ENCODE data around the gene TARBP2. TPM values are rescaled to one million over a fixed set of nuclear protein-coding genes. Genes with fewer than 3 reads are reported as not detected.

The TARBP2 gene
- total RNA-seq, 4 donors from 2014 or later: 19.5 to 25.9 (median 22.7) TPM

GRCh38 chr12:53484686-53485575 lies 16.2 kb upstream of the TARBP2 start:
- no peak overlapping the region for H3K27ac ChIP-seq
- peaks cover 8 to 76% (median 38%) of the 10 kb centered on the region in 3 donors for H3K36me3 ChIP-seq
- DNase-seq: no peak
- no peak overlapping the region for H3K4me3 ChIP-seq
- TF ChIP-seq CTCF (IDR thresholded peaks at IDR 0.05): no peak
- no peak for TF ChIP-seq POLR2A (IDR thresholded peaks at IDR 0.05)
- no peaks in the 10 kb centered on the region for H3K9me3 ChIP-seq
- WGBS, 2 donors: 85 to 87% methylated on average over 6 to 7 of the region's 10 CpGs
- H3K4me1 ChIP-seq: peaks cover 8 to 40% (median 35%) of the 10 kb centered on the region in 3 donors
- H3K27me3 ChIP-seq: no peaks in the 10 kb centered on the region
- intact Hi-C loops (cut with DNase I): no loop called here

- no peaks in the 10 kb centered on the region for H3K9me3 ChIP-seq
These were observed 14.9 kb upstream of the TARBP2 start for GRCh38 chr12:53485955-53486735.

GRCh38 chr12:53486736-53487487 lies 14.2 kb upstream of the TARBP2 start:
- no peak for TF ChIP-seq POLR2A (IDR thresholded peaks at IDR 0.05)
- TF ChIP-seq CTCF (IDR thresholded peaks at IDR 0.05): no peak
- Histone ChIP-seq H3K4me3 (no peak overlapping the region), H3K27ac (no peak overlapping the region), H3K27me3 (no peaks in the 10 kb centered on the region), H3K36me3 (peaks cover 8 to 57% (median 22%) of the 10 kb centered on the region in 3 donors), H3K4me1 (peaks cover 9 to 27% (median 17%) of the 10 kb centered on the region in 3 donors), H3K9me3 (no peaks in the 10 kb centered on the region)
- no peak for DNase-seq
- 75 to 80% methylated on average over 9 to 14 of the region's 17 CpGs for WGBS, 2 donors
- intact Hi-C loops (cut with DNase I): no loop called here

More at GRCh38 chr12:53485955-53486735, 14.9 kb upstream of the TARBP2 start:
- peaks cover 8 to 28% (median 25%) of the 10 kb centered on the region in 3 donors for H3K4me1 ChIP-seq
- DNase-seq: no peak
- H3K36me3 ChIP-seq: peaks cover 8 to 64% (median 29%) of the 10 kb centered on the region in 3 donors
- TF ChIP-seq CTCF (IDR thresholded peaks at IDR 0.05) (no peak), POLR2A (IDR thresholded peaks at IDR 0.05) (no peak)
- H3K27ac ChIP-seq: no peak overlapping the region
- H3K27me3 ChIP-seq: no peaks in the 10 kb centered on the region
- WGBS, 2 donors: 92 to 94% methylated on average over 3 to 6 of the region's 10 CpGs
- no peak overlapping the region for H3K4me3 ChIP-seq
- intact Hi-C loops (cut with DNase I): no loop called here

GRCh38 chr12:53489242-53489864 lies 11.7 kb upstream of the TARBP2 start:
- no peaks in the 10 kb centered on the region for H3K27me3 ChIP-seq
- no peak overlapping the region for H3K4me3 ChIP-seq
- no peak for DNase-seq
- peaks cover 8 to 32% (median 22%) of the 10 kb centered on the region in 3 donors for H3K36me3 ChIP-seq
- H3K27ac ChIP-seq: no peak overlapping the region
- TF ChIP-seq POLR2A (IDR thresholded peaks at IDR 0.05) (no peak), CTCF (IDR thresholded peaks at IDR 0.05) (no peak)
- intact Hi-C loops (cut with DNase I): no loop called here
- WGBS, 2 donors: 86 to 94% methylated on average over 5 of the region's 5 CpGs
- H3K9me3 ChIP-seq: no peaks in the 10 kb centered on the region
- H3K4me1 ChIP-seq: peaks cover 9 to 29% (median 16%) of the 10 kb centered on the region in 3 donors
